Activated naive CD8-positive, alpha-beta T cell (primary cell): ENCODE measurements around the gene APCDD1L.

Source experiments
- H3K27ac Mint-ChIP-seq: one replicate; pipeline ENCODE4 v1.8.0; 2021; ENCODE audit warnings: mixed read lengths
- H3K27me3 Mint-ChIP-seq: one replicate; pipeline ENCODE4 v1.8.0; 2021; ENCODE audit warnings: mixed read lengths
- H3K36me3 Mint-ChIP-seq: one replicate; pipeline ENCODE4 v1.8.0; 2021; ENCODE audit warnings: mixed read lengths
- H3K4me1 Mint-ChIP-seq: one replicate; pipeline ENCODE4 v1.8.0; 2021; ENCODE audit warnings: low read depth, mixed read lengths
- H3K4me3 Mint-ChIP-seq: one replicate; pipeline ENCODE4 v1.8.0; 2021; ENCODE audit warnings: mild to moderate bottlenecking, mixed read lengths
- H3K9me3 Mint-ChIP-seq: one replicate; pipeline ENCODE4 v1.8.0; 2021; ENCODE audit warnings: low read depth, mixed read lengths

The APCDD1L gene

GRCh38 chr20:58531063-58531462 is 15.9 kb upstream of the APCDD1L start:
- H3K27ac Mint-ChIP-seq = no peak overlapping the region
- peaks cover 15% of the 10 kb centered on the region for H3K36me3 Mint-ChIP-seq
- no peak overlapping the region for H3K4me3 Mint-ChIP-seq
- H3K9me3 Mint-ChIP-seq = peaks cover 22% of the 10 kb centered on the region
- no peaks in the 10 kb centered on the region for H3K4me1 Mint-ChIP-seq
- H3K27me3 Mint-ChIP-seq = peaks cover 2% of the 10 kb centered on the region

GRCh38 chr20:58528412-58528811 is 13.2 kb upstream of the APCDD1L start:
- H3K27me3 Mint-ChIP-seq = peaks cover 2% of the 10 kb centered on the region
- H3K4me1 Mint-ChIP-seq = no peaks in the 10 kb centered on the region
- H3K27ac Mint-ChIP-seq = no peak overlapping the region
- no peak overlapping the region for H3K4me3 Mint-ChIP-seq
- H3K36me3 Mint-ChIP-seq = peaks cover 11% of the 10 kb centered on the region
- H3K9me3 Mint-ChIP-seq = peaks cover 26% of the 10 kb centered on the region

- Mint-ChIP-seq H3K4me3 (no peak overlapping the region), H3K4me1 (no peaks in the 10 kb centered on the region), H3K36me3 (peaks cover 7% of the 10 kb centered on the region), H3K27ac (no peak overlapping the region), H3K27me3 (no peaks in the 10 kb centered on the region), H3K9me3 (peaks cover 14% of the 10 kb centered on the region)
These were observed 11.2 kb upstream of the APCDD1L start for GRCh38 chr20:58526411-58526810.

GRCh38 chr20:58524814-58525213 is 9.6 kb upstream of the APCDD1L start:
- Mint-ChIP-seq H3K4me3 (no peak overlapping the region), H3K27ac (no peak overlapping the region), H3K27me3 (no peaks in the 10 kb centered on the region), H3K4me1 (no peaks in the 10 kb centered on the region), H3K9me3 (peaks cover 8% of the 10 kb centered on the region), H3K36me3 (peaks cover under 1% of the 10 kb centered on the region)

GRCh38 chr20:58523971-58524315 is 8.7 kb upstream of the APCDD1L start:
- Mint-ChIP-seq H3K4me1 (no peaks in the 10 kb centered on the region), H3K9me3 (peaks cover 8% of the 10 kb centered on the region), H3K27ac (no peak overlapping the region), H3K36me3 (no peaks in the 10 kb centered on the region), H3K27me3 (no peaks in the 10 kb centered on the region), H3K4me3 (no peak overlapping the region)

GRCh38 chr20:58523072-58523970 is 8.1 kb upstream of the APCDD1L start:
- Mint-ChIP-seq H3K4me3 (no peak overlapping the region), H3K9me3 (peaks cover 8% of the 10 kb centered on the region), H3K36me3 (no peaks in the 10 kb centered on the region), H3K27ac (no peak overlapping the region), H3K4me1 (no peaks in the 10 kb centered on the region), H3K27me3 (no peaks in the 10 kb centered on the region)

GRCh38 chr20:58522666-58523065 is 7.5 kb upstream of the APCDD1L start:
- Mint-ChIP-seq H3K4me1 (no peaks in the 10 kb centered on the region), H3K36me3 (no peaks in the 10 kb centered on the region), H3K9me3 (peaks cover 8% of the 10 kb centered on the region), H3K27me3 (no peaks in the 10 kb centered on the region), H3K4me3 (no peak overlapping the region), H3K27ac (no peak overlapping the region)

GRCh38 chr20:58521763-58522162 is 6.6 kb upstream of the APCDD1L start:
- Mint-ChIP-seq H3K4me3 (no peak overlapping the region), H3K27ac (no peak overlapping the region), H3K9me3 (peaks cover 8% of the 10 kb centered on the region), H3K4me1 (no peaks in the 10 kb centered on the region), H3K27me3 (peaks cover 3% of the 10 kb centered on the region), H3K36me3 (no peaks in the 10 kb centered on the region)

- peaks cover 11% of the 10 kb centered on the region for H3K27me3 Mint-ChIP-seq
- no peaks in the 10 kb centered on the region for H3K9me3 Mint-ChIP-seq
- H3K4me3 Mint-ChIP-seq = no peak overlapping the region
- no peaks in the 10 kb centered on the region for H3K4me1 Mint-ChIP-seq
- H3K36me3 Mint-ChIP-seq = no peaks in the 10 kb centered on the region
- no peak overlapping the region for H3K27ac Mint-ChIP-seq
These were observed 4.9 kb upstream of the APCDD1L start for GRCh38 chr20:58519940-58520712.

GRCh38 chr20:58518896-58519593 is 3.8 kb upstream of the APCDD1L start:
- no peaks in the 10 kb centered on the region for H3K36me3 Mint-ChIP-seq
- no peak overlapping the region for H3K4me3 Mint-ChIP-seq
- no peak overlapping the region for H3K27ac Mint-ChIP-seq
- H3K4me1 Mint-ChIP-seq = no peaks in the 10 kb centered on the region
- H3K27me3 Mint-ChIP-seq = peaks cover 11% of the 10 kb centered on the region
- H3K9me3 Mint-ChIP-seq = no peaks in the 10 kb centered on the region

GRCh38 chr20:58518387-58518786 is 3.2 kb upstream of the APCDD1L start:
- H3K27me3 Mint-ChIP-seq = peaks cover 14% of the 10 kb centered on the region
- no peak overlapping the region for H3K27ac Mint-ChIP-seq
- no peaks in the 10 kb centered on the region for H3K9me3 Mint-ChIP-seq

GRCh38 chr20:58514321-58515232 is 622 bp downstream of the APCDD1L start:
- Mint-ChIP-seq H3K27ac (no peak overlapping the region), H3K4me3 (no peak overlapping the region), H3K9me3 (no peaks in the 10 kb centered on the region), H3K27me3 (peaks cover 26% of the 10 kb centered on the region), H3K36me3 (no peaks in the 10 kb centered on the region), H3K4me1 (no peaks in the 10 kb centered on the region)

More at GRCh38 chr20:58518387-58518786, 3.2 kb upstream of the APCDD1L start:
- no peaks in the 10 kb centered on the region for H3K4me1 Mint-ChIP-seq
- H3K36me3 Mint-ChIP-seq = no peaks in the 10 kb centered on the region
- H3K4me3 Mint-ChIP-seq = no peak overlapping the region

- Mint-ChIP-seq H3K4me3 (no peak overlapping the region), H3K36me3 (no peaks in the 10 kb centered on the region), H3K27me3 (peaks cover 26% of the 10 kb centered on the region), H3K4me1 (no peaks in the 10 kb centered on the region), H3K27ac (no peak overlapping the region), H3K9me3 (no peaks in the 10 kb centered on the region)
These were observed 1.5 kb downstream of the APCDD1L start for GRCh38 chr20:58513580-58514285.
